IPS DF 19.7 (cell line): Measurements from ENCODE around the gene GALNT9.
"Not testable (repeated sequence)": the region's sequence is repeated elsewhere in the genome, so short reads cannot be mapped to it uniquely, and the experiment has no call there.

Source experiments
- DNase-seq: peaks from one replicate; pipeline ENCODE4 v3.0.0-alpha.2; 2013; ENCODE audit warnings: low read depth, low spot score

Gene GALNT9

GRCh38 chr12:132251310-132251709 lies 78.1 kb downstream of the GALNT9 start:
- DNase-seq = no peak

GRCh38 chr12:132250707-132251106 lies 78.7 kb downstream of the GALNT9 start:
- DNase-seq = no peak

DNA sequence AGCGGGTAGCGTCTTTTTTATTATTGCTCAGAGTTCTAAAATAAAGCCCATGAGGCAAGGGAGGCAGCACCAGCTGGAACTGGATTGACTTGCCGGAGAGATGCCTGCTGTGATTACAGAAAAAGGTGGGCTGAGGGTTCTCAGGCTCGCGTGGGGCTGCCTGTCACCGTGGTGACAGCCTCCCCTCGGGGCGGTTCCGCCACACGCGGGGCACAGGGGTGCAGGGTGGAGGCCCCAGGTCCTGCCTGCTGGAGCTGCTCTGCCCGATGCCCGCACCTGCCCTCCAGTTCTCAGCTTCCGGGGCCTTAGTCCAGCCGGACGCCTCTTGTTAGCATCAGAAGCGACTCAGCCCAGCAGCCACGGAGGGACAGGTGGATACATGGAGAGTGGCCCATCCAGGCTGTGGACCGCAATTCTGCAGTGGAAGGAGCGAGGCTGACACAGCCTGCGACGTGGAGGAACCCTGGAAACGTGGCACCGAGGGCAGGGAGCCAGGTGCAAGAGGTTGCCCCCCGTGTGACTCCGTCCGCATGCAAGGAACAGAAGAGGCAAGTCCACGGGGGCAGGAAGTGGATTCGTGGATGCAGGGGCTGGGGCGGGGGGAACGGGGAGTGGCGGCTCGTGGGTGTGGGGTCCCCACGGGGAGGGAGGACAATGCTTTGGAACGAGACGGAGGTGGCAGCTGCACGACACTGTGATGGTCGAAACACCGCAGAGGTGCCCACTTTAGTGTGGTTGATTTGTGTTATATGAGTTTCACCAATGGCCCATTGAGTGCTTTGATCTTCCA lies 79.5 kb downstream of the GALNT9 start:
- DNase-seq = no peak

- DNase-seq = no peak
These were observed 80.8 kb downstream of the GALNT9 start for GRCh38 chr12:132248453-132249167.

DNA sequence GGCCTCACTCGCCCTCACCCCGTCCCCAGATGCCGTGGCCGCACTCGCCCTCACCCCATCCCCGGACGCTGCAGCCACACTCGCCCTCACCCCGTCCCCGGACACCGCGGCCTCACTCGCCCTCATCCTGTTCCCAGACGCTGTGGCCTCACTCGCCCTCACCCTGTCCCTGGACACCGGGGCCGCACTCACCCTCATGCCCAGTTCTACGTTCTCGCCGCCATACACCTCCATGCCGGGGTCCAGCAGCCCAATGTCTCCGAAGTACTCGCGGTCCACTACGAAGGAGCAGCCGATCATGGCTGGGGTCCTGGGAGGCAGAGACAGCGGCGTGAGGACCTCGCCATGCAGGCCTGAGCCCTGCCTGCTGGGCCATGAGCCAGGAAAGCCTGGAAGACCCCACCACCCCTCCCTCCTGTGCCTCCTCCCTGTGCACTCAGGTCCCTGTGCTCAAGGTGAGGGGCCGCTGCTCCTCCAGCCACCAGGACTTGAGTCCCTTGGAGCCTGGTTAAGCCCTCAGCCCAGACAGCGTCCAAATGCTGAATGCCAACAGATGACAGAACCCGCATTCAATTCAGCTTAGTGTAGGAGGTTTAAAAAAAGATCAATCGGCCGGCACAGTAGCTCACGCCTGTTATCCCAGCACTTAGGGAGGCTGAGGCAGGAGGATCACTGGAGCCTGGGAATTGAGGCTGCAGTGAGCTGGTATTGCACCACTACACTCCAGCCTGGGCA lies 81.5 kb downstream of the GALNT9 start:
- no peak for DNase-seq

DNA sequence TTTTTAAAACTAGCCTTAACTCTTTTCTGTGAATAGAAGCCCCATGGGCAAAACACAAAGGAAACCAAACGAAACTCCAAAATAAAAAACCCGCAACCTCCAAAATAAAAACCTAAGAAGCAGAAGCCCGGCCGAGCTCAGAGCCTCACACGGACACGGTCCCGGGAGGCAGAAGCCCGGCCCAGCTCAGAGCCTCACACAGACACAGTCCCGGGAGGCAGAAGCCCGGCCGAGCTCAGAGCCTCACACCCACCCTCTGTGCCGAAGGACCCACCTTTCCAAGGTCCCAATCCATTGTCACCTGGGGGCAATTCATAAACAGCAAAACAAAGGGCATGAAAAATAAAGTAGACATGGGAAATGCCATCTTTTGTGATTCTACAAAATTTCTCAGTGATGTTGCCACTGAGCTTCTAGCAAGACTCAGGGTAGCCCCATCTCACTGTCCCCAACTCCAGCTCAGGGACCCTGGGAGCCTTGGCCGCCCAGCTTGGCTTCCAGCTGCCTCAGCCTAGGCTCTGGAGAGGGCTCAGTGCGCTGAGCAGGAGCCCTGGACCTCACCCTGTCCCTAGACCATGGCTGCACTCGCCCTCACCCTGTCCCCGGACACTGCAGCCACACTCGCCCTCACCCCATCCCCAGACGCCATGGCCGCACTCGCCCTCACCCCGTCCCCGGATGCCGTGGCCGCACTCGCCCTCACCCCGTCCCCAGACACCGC lies 82.2 kb downstream of the GALNT9 start:
- DNase-seq = no peak

DNA sequence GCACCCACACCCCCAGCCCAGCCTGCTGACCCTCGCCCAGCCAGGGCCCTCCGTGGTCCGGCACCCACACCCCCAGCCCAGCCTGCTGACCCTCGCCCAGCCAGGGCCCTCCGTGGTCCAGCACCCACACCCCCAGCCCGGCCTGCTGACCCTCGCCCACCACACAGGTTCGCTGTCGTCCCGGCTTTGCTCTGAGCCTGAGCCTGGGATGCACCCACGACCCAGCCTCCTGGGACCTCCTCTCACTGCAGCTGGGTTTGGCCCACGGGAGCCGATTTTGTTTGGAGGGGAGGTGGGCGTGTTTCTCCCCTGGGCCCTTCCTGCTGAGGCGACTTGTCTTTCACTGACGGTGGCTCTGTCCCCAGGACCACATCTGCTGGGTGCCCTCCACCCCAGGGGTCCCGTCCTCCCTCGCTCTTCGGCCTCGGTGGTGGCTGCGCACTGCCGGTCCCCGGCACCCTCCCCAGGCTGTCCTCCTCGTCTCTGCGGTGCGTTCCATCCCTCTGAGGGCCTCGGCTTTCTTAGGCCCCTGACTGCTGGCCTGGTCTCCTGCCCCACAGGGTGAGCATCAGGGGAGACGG lies 83.8 kb downstream of the GALNT9 start:
- no peak for DNase-seq

GRCh38 chr12:132244724-132245295 lies 84.6 kb downstream of the GALNT9 start:
- DNase-seq = no peak

DNA sequence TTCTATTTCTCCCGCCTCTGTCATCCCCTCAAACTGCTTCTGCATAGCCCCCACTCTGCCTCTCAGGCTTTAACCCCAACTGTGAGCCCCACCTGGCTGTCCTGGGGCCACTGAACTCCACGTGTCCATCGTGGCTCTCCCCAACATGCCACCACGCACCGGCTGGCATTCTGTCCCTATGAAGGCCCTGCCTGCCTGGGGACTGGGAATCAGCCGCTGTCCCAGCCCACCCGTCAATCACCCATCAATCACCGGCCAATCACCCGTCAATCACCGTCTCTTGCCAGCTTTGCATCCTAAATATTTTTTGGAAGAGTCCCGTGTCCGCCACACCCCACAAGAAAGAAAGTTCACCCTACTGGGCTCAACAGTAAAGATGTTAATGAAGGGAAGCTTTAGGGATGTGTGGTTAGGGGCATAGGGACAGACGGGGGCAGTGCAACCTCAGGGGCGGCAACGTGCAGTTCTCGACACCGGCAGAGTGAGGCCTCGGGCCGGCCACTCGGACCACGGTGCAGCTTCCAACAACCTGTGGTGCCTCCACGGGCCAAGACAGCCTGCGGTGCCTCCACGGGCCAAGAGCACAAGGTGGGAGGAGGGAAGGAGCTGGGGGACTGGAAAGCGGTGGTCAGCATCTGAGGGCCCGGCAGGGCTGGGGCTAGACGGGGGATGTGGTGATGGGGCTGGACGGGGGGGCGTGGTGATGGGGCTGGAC lies 85.6 kb downstream of the GALNT9 start:
- DNase-seq = no peak

DNA sequence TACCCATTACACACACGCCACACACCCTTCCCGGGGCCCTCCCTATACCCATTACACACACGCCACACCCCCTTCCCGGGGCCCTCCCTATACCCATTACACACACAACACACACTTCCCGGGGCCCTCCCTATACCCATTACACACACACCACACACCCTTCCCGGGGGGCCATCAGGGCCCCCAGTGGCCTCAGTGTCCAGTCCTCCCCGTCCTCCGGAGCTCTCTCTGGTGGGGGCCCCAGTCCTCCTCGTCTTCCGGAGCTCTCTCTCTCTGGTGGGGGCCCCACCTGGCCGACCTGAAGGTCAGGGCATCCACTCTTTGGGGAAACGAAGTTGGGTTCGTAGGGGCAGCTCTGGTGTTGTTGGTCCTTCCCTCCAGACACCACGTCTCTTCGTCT lies 86.2 kb downstream of the GALNT9 start:
- DNase-seq = not testable (repeated sequence)

GRCh38 chr12:132240669-132241007 lies 88.8 kb downstream of the GALNT9 start:
- not testable (repeated sequence) for DNase-seq

DNA sequence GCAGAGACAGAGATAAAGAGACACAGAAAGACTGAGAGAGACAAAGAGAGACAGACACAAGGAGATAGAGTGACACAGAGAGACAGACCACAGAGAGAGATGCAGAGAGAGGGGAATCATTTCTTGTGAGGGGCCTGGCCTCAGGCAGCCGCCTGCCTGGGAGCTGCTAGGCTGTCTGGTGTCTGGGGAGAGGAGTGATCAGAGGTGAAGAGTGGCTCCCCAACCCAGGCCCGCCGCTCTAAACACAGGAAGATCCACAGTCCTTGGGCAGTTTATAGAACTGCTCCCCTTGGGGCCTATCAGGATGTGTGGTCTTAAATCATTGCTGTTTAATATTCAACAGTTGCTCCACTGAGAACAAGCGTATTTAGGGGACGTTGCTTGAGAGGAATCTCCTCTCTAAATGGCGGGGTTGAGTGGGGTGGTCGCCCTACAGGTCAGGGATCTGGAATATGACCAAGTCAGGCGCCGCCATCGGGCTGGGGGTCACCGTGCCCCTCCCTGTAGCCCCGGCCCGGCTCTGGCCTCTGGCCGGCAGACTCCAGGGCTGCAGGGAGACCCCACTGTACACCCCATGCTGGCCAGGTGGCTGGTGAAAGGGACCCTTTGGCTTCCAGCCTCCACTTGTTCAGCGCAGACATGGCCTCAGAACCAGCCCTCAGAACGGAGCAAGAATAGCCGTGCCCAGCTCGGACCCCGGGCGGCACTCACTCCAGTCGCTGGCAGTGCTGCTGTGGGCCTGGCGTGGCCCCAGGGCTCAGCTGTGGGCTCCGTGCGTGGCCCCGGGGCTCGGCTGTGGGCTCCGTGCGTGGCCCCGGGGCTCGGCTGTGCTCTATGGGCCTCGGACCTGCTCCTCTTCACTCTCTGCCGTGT lies 89.4 kb downstream of the GALNT9 start:
- no peak for DNase-seq

GRCh38 chr12:132239392-132239791 lies 90.0 kb downstream of the GALNT9 start:
- DNase-seq = no peak

DNA sequence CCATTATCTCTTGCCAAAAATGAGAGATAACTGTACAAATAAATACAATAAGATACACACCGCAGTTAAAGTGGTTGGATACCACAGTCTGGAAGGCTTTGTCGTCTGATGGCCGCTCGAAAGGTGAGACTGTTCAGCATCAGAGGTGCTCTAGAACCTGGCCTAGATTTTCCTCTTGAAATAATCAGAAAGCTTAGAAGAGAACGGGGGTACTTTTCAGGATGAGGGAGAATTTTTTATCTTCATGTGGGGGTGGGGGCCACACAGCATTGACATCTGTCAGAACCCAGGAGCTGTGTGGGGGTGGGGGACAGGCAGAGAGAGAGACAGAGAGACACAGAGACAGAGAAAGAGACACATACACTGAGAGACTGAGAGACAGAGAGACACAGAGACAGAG lies 90.5 kb downstream of the GALNT9 start:
- DNase-seq = no peak

DNA sequence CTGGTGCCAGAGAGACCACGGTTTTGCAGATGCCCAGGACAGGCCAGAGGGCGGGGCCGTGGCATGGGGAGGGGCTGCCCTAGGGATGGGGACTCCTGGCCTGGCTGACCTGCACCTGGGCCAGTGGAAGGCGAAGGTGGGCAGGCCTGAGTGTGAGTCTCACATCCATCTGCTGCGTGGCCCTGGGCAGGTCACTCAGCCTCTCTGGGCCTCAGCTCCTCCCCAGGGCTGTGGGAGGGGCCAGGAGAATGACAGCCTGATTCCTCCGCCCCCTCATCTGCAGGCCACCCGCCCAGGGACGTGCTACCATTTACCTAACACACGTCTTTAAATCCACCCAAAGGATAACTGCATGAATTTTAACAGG lies 90.9 kb downstream of the GALNT9 start:
- no peak for DNase-seq

GRCh38 chr12:132237772-132238487 lies 91.5 kb downstream of the GALNT9 start:
- no peak for DNase-seq

GRCh38 chr12:132236930-132237771 lies 92.2 kb downstream of the GALNT9 start:
- DNase-seq = no peak
